Suprapubic skin (tissue), 4 donors: ENCODE results near the gene GOLPH3.

ENCODE experiments used
- CTCF ChIP-seq, 2 donors: fragments of 200-600 bp in 1 of 2; fragments of 450-650 bp in 1 of 2; sonication (generic) in 1 of 2; IDR thresholded peaks; one replicate each; pipeline ENCODE4 v1.5.1; 2016 to 2019; ENCODE audit warnings: antibody characterized with exemption in 2 of 2, mild to moderate bottlenecking in 1 of 2, moderate library complexity in 1 of 2
- POLR2A ChIP-seq, 2 donors: fragments of 450-650 bp; IDR thresholded peaks; one replicate each; pipeline ENCODE4 v1.6.1; 2017; ENCODE audit warnings: antibody characterized with exemption in 2 of 2, mild to moderate bottlenecking in 2 of 2, moderate library complexity in 2 of 2
- POLR2AphosphoS5 ChIP-seq, 3 donors: sonication (generic); formaldehyde crosslinking; IDR thresholded peaks; one replicate each; pipeline ENCODE4 v1.6.1; 2017; ENCODE audit warnings: antibody characterized with exemption in 3 of 3

GRCh38 chr5:32197032-32197431, 22.9 kb upstream of the GOLPH3 start:
- TF ChIP-seq POLR2AphosphoS5 (IDR thresholded peaks at IDR 0.05) (no peak), POLR2A (IDR thresholded peaks at IDR 0.05) (no peak), CTCF (IDR thresholded peaks at IDR 0.05) (no peak)
